Astrocyte (in vitro differentiated cells and primary cell): ENCODE results near the gene ABHD2. TPM values are rescaled to one million over a fixed set of nuclear protein-coding genes. Genes with fewer than 3 reads are reported as not detected.

Experiments
- DNase-seq: peaks from one replicate; pipeline ENCODE4 v3.0.0-alpha.2; 2010; ENCODE audit warnings: low read depth
- FAIRE-seq: peaks from 2 replicates; lab custom pipeline; 2011; peaks lifted over from hg19 to GRCh38; lab: Jason Lieb, UNC
- H2AFZ ChIP-seq: 2 replicates; pipeline ENCODE4 v1.6.0; 2012; ENCODE audit warnings: low read depth, low read length, inconsistent platforms
- H3K27ac ChIP-seq: 2 replicates; pipeline ENCODE4 v1.5.1; 2011; ENCODE audit warnings: low read depth, low read length, inconsistent platforms
- H3K27me3 ChIP-seq: 2 replicates; pipeline ENCODE4 v1.6.0; 2011; ENCODE audit warnings: low read length, inconsistent platforms; ENCODE audit not compliant: insufficient read depth
- H3K36me3 ChIP-seq: 2 replicates; pipeline ENCODE4 v1.5.1; 2011; ENCODE audit warnings: low read length, inconsistent platforms; ENCODE audit not compliant: insufficient read depth
- H3K4me1 ChIP-seq: 2 replicates; pipeline ENCODE4 v1.5.1; 2011; ENCODE audit warnings: low read length, inconsistent platforms; ENCODE audit not compliant: insufficient read depth
- H3K4me2 ChIP-seq: 2 replicates; pipeline ENCODE4 v1.6.0; 2012; ENCODE audit warnings: low read length, inconsistent platforms
- H3K4me3 ChIP-seq: 2 replicates; pipeline ENCODE4 v1.5.1; 2011; ENCODE audit warnings: low read depth, mild to moderate bottlenecking, low read length, inconsistent platforms; ENCODE audit not compliant: insufficient read depth
- H3K79me2 ChIP-seq: 2 replicates; pipeline ENCODE4 v1.6.0; 2012; ENCODE audit warnings: mild to moderate bottlenecking, low read length, inconsistent platforms; ENCODE audit not compliant: insufficient read depth
- H3K9ac ChIP-seq: 2 replicates; pipeline ENCODE4 v1.6.0; 2012; ENCODE audit warnings: mild to moderate bottlenecking, low read length, inconsistent platforms
- H3K9me3 ChIP-seq: 2 replicates; pipeline ENCODE4 v1.5.1; 2012; ENCODE audit warnings: low read depth, mild to moderate bottlenecking, low read length, inconsistent platforms; ENCODE audit not compliant: insufficient read depth
- H4K20me1 ChIP-seq: 2 replicates; pipeline ENCODE4 v1.6.0; 2012; ENCODE audit warnings: low read length, inconsistent platforms; ENCODE audit not compliant: insufficient read depth
- H3K27ac Mint-ChIP-seq: one replicate; pipeline ENCODE4 v1.8.0; 2021; ENCODE audit warnings: mild to moderate bottlenecking, mixed read lengths; ENCODE audit not compliant: unreplicated experiment
- H3K27me3 Mint-ChIP-seq: one replicate; pipeline ENCODE4 v1.8.0; 2021; ENCODE audit warnings: low read depth, mixed read lengths; ENCODE audit not compliant: unreplicated experiment
- H3K36me3 Mint-ChIP-seq: one replicate; pipeline ENCODE4 v1.8.0; 2021; ENCODE audit warnings: low read depth, mixed read lengths; ENCODE audit not compliant: unreplicated experiment
- H3K4me1 Mint-ChIP-seq: one replicate; pipeline ENCODE4 v1.8.0; 2021; ENCODE audit warnings: low read depth, mixed read lengths; ENCODE audit not compliant: unreplicated experiment
- H3K4me3 Mint-ChIP-seq: one replicate; pipeline ENCODE4 v1.8.0; 2021; ENCODE audit warnings: mild to moderate bottlenecking, moderate library complexity, mixed read lengths; ENCODE audit not compliant: unreplicated experiment
- H3K9me3 Mint-ChIP-seq: one replicate; pipeline ENCODE4 v1.8.0; 2021; ENCODE audit warnings: mild to moderate bottlenecking, mixed read lengths; ENCODE audit not compliant: unreplicated experiment
- EZH2 ChIP-seq: IDR thresholded peaks from 2 replicates; pipeline ENCODE4 v1.6.1; 2012; ENCODE audit warnings: mild to moderate bottlenecking, low read length, inconsistent platforms; ENCODE audit not compliant: insufficient read depth
- total RNA-seq: library from RNA; stranded (reverse); gene quantifications from 2 replicates; pipeline ENCODE4 v1.2.1, GENCODE V29; 2021
- TF ChIP-seq, protein P1 (sequence below): IDR thresholded peaks from 2 replicates; pipeline ENCODE4 v1.5.1; 2011; ENCODE audit warnings: low read depth, mild to moderate bottlenecking, inconsistent platforms, low read length, moderate library complexity; ENCODE audit not compliant: insufficient read depth

Gene ABHD2
- total RNA-seq, 1 donor from 2014 or later, result 41.3 TPM

- Mint-ChIP-seq H3K27me3 (no peaks in the 10 kb centered on the region), H3K4me3 (no peak overlapping the region), H3K27ac (no peak overlapping the region), H3K36me3 (peaks cover 12% of the 10 kb centered on the region), H3K4me1 (peaks cover 21% of the 10 kb centered on the region), H3K9me3 (no peaks in the 10 kb centered on the region)
- H3K4me2 ChIP-seq, result no peak overlapping the region
- H3K27ac ChIP-seq, result no peak overlapping the region
- peaks cover 58% of the 10 kb centered on the region for H3K36me3 ChIP-seq
- H3K9me3 ChIP-seq, result no peaks in the 10 kb centered on the region
- FAIRE-seq (peak; percentile 29), DNase-seq (no peak)
- no peak overlapping the region for H3K9ac ChIP-seq
- H3K27me3 ChIP-seq, result no peaks in the 10 kb centered on the region
- no peak for TF ChIP-seq EZH2
- TF ChIP-seq, protein P1, sequence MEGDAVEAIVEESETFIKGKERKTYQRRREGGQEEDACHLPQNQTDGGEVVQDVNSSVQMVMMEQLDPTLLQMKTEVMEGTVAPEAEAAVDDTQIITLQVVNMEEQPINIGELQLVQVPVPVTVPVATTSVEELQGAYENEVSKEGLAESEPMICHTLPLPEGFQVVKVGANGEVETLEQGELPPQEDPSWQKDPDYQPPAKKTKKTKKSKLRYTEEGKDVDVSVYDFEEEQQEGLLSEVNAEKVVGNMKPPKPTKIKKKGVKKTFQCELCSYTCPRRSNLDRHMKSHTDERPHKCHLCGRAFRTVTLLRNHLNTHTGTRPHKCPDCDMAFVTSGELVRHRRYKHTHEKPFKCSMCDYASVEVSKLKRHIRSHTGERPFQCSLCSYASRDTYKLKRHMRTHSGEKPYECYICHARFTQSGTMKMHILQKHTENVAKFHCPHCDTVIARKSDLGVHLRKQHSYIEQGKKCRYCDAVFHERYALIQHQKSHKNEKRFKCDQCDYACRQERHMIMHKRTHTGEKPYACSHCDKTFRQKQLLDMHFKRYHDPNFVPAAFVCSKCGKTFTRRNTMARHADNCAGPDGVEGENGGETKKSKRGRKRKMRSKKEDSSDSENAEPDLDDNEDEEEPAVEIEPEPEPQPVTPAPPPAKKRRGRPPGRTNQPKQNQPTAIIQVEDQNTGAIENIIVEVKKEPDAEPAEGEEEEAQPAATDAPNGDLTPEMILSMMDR, result no peak
- H3K79me2 ChIP-seq, result no peaks in the 10 kb centered on the region
- peaks cover 6% of the 10 kb centered on the region for H3K4me1 ChIP-seq
- H4K20me1 ChIP-seq, result no peaks in the 10 kb centered on the region
- H2AFZ ChIP-seq, result no peak overlapping the region
- H3K4me3 ChIP-seq, result no peak overlapping the region
Observed at GRCh38 chr15:89192766-89193165, 104.5 kb downstream of the ABHD2 start.

DNA sequence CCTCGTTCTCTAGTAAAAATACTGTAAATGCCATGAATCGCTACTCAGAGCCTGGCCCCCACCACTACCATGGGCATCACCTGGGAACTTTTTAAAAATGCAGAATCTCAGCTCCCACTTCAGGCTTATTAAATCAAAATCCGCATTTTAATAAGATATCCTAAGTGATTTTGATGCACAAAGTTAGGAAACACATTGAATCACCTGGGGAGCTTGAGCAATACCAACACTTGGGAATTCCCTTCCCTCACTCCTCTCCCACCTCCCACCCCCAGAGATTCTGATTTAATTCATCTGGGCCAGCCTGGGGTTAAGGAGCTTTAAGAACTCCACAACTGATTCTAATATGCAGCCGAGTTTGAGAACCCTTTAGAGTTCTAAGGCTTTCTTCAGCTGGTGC lies 106.4 kb downstream of the ABHD2 start:
- H3K9me3 Mint-ChIP-seq, result no peaks in the 10 kb centered on the region
- Histone ChIP-seq H3K4me1 (peaks cover 4% of the 10 kb centered on the region), H3K9ac (no peak overlapping the region), H3K27ac (no peak overlapping the region), H3K9me3 (no peaks in the 10 kb centered on the region), H2AFZ (no peak overlapping the region), H4K20me1 (no peaks in the 10 kb centered on the region), H3K4me3 (no peak overlapping the region), H3K36me3 (peaks cover 40% of the 10 kb centered on the region), H3K27me3 (no peaks in the 10 kb centered on the region), H3K4me2 (no peak overlapping the region), H3K79me2 (no peaks in the 10 kb centered on the region)
- peaks cover 12% of the 10 kb centered on the region for H3K36me3 Mint-ChIP-seq
- no peak overlapping the region for H3K27ac Mint-ChIP-seq
- no peaks in the 10 kb centered on the region for H3K27me3 Mint-ChIP-seq
- no peak for TF ChIP-seq EZH2
- TF ChIP-seq, protein P1, result no peak
- H3K4me3 Mint-ChIP-seq, result no peak overlapping the region
- DNase-seq, result no peak
- H3K4me1 Mint-ChIP-seq, result peaks cover 33% of the 10 kb centered on the region
- FAIRE-seq, result no peak

DNA sequence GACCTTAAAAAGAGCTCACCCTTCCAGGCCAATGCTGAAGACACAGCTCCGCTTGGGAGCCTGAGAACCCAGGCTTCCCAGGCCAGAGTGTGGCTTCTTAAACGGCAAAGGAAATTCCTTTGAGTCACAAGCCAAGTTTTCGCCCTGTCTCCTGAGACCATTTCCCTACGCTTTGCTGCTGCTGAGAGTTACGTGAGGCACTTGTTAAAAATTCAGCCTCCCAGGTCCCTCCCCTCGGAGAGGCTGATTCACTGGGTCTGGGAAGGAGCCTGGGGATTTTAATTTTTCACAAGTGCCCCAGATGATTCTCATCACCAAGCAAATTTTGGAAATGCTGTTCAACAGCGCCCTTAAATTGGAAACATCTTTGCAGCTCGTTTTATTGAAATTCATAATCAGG lies 107.6 kb downstream of the ABHD2 start:
- H3K27me3 ChIP-seq, result no peaks in the 10 kb centered on the region
- peaks cover 33% of the 10 kb centered on the region for H3K36me3 ChIP-seq
- FAIRE-seq (no peak), DNase-seq (peak; percentile 77)
- no peak for TF ChIP-seq EZH2
- TF ChIP-seq, protein P1, result no peak
- Mint-ChIP-seq H3K4me1 (peaks cover 37% of the 10 kb centered on the region), H3K27me3 (no peaks in the 10 kb centered on the region), H3K27ac (no peak overlapping the region), H3K4me3 (no peak overlapping the region), H3K36me3 (peaks cover 9% of the 10 kb centered on the region), H3K9me3 (no peaks in the 10 kb centered on the region)
- no peak overlapping the region for H2AFZ ChIP-seq
- peaks cover 4% of the 10 kb centered on the region for H3K4me1 ChIP-seq
- H3K79me2 ChIP-seq, result no peaks in the 10 kb centered on the region
- H3K27ac ChIP-seq, result no peak overlapping the region
- H3K9me3 ChIP-seq, result no peaks in the 10 kb centered on the region
- H3K4me3 ChIP-seq, result no peak overlapping the region
- H4K20me1 ChIP-seq, result no peaks in the 10 kb centered on the region
- H3K9ac ChIP-seq, result no peak overlapping the region
- no peak overlapping the region for H3K4me2 ChIP-seq
